ENCODE measurements around the gene NEDD4L. TPM values are rescaled to one million over a fixed set of nuclear protein-coding genes. Genes with fewer than 3 reads are reported as not detected.

The NEDD4L gene
- total RNA-seq, 1 donor = 31.5 TPM

GRCh38 chr18:58344080-58344670, 300.1 kb downstream of the NEDD4L start:
- H3K4me3 ChIP-seq (ENCODE audit: low read depth, low read length) = no peak overlapping the region
- no peak for TF ChIP-seq CTCF (IDR thresholded peaks at IDR 0.05; ENCODE audit: insufficient read depth, low read depth, low read length)
- DNase-seq (ENCODE audit: low read depth) = no peak

- no peak overlapping the region for H3K4me3 ChIP-seq (ENCODE audit: low read depth, low read length)
- no peak for TF ChIP-seq CTCF (IDR thresholded peaks at IDR 0.05; ENCODE audit: insufficient read depth, low read depth, low read length)
- DNase-seq (ENCODE audit: low read depth) = peak; percentile 11
Observed at GRCh38 chr18:58344861-58345463, 300.9 kb downstream of the NEDD4L start.

- TF ChIP-seq CTCF (IDR thresholded peaks at IDR 0.05; ENCODE audit: insufficient read depth, low read depth, low read length) = no peak
- no peak overlapping the region for H3K4me3 ChIP-seq (ENCODE audit: low read depth, low read length)
- no peak for DNase-seq (ENCODE audit: low read depth)
Observed at GRCh38 chr18:58345875-58346274, 301.8 kb downstream of the NEDD4L start.

GRCh38 chr18:58347135-58347534, 303.1 kb downstream of the NEDD4L start:
- H3K4me3 ChIP-seq (ENCODE audit: low read depth, low read length) = no peak overlapping the region
- no peak for TF ChIP-seq CTCF (IDR thresholded peaks at IDR 0.05; ENCODE audit: insufficient read depth, low read depth, low read length)
- DNase-seq (ENCODE audit: low read depth) = no peak

GRCh38 chr18:58348517-58348916, 304.5 kb downstream of the NEDD4L start:
- TF ChIP-seq CTCF (IDR thresholded peaks at IDR 0.05; ENCODE audit: insufficient read depth, low read depth, low read length) = no peak
- peak; percentile 25 for DNase-seq (ENCODE audit: low read depth)

GRCh38 chr18:58348951-58349350, 304.9 kb downstream of the NEDD4L start:
- DNase-seq (ENCODE audit: low read depth) = no peak
- no peak overlapping the region for H3K4me3 ChIP-seq (ENCODE audit: low read depth, low read length)
- no peak for TF ChIP-seq CTCF (IDR thresholded peaks at IDR 0.05; ENCODE audit: insufficient read depth, low read depth, low read length)

More at GRCh38 chr18:58348517-58348916, 304.5 kb downstream of the NEDD4L start:
- H3K4me3 ChIP-seq (ENCODE audit: low read depth, low read length) = no peak overlapping the region

GRCh38 chr18:58349650-58350049, 305.6 kb downstream of the NEDD4L start:
- no peak for TF ChIP-seq CTCF (IDR thresholded peaks at IDR 0.05; ENCODE audit: insufficient read depth, low read depth, low read length)
- no peak for DNase-seq (ENCODE audit: low read depth)
- no peak overlapping the region for H3K4me3 ChIP-seq (ENCODE audit: low read depth, low read length)

Measured in fibroblast of villous mesenchyme (primary cell).